Gastrocnemius medialis (tissue), 4 donors: ENCODE results near the gene HTRA3.

ENCODE experiments used
- POLR2A ChIP-seq, 2 donors: fragments of 450-650 bp; IDR thresholded peaks; one replicate each; pipeline ENCODE4 v1.6.1; 2017; ENCODE audit warnings: antibody characterized with exemption in 2 of 2, mild to moderate bottlenecking in 2 of 2, moderate library complexity in 2 of 2
- TF ChIP-seq, protein P1 (sequence below), 5 experiments: fragments of 450-650 bp in 3 of 5; fragments of 200-600 bp in 2 of 5; sonication (generic) in 2 of 5; IDR thresholded peaks in 4 of 5; conservative IDR thresholded peaks in 1 of 5; 1 replicate in 4 of 5; 2 replicates in 1 of 5; pipeline ENCODE4 v1.5.1; 2016 to 2019; ENCODE audit warnings: antibody characterized with exemption in 5 of 5, mild to moderate bottlenecking in 3 of 5, moderate library complexity in 3 of 5

- TF ChIP-seq, protein P1, sequence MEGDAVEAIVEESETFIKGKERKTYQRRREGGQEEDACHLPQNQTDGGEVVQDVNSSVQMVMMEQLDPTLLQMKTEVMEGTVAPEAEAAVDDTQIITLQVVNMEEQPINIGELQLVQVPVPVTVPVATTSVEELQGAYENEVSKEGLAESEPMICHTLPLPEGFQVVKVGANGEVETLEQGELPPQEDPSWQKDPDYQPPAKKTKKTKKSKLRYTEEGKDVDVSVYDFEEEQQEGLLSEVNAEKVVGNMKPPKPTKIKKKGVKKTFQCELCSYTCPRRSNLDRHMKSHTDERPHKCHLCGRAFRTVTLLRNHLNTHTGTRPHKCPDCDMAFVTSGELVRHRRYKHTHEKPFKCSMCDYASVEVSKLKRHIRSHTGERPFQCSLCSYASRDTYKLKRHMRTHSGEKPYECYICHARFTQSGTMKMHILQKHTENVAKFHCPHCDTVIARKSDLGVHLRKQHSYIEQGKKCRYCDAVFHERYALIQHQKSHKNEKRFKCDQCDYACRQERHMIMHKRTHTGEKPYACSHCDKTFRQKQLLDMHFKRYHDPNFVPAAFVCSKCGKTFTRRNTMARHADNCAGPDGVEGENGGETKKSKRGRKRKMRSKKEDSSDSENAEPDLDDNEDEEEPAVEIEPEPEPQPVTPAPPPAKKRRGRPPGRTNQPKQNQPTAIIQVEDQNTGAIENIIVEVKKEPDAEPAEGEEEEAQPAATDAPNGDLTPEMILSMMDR (IDR thresholded peaks at IDR 0.05 in 4 of 5, conservative IDR thresholded peaks at IDR 0.05 in 1 of 5), result no peak
- TF ChIP-seq POLR2A (IDR thresholded peaks at IDR 0.05), result no peak
These were observed 84.4 kb downstream of the HTRA3 start for GRCh38 chr4:8353912-8354453.
